B cell (primary cell): Measurements from ENCODE around the gene CFAP20DC. TPM values are rescaled to one million over a fixed set of nuclear protein-coding genes. Genes with fewer than 3 reads are reported as not detected.

Experiments
- ATAC-seq: fragments of 200-7000 bp; cut with Tn5 transposase; one replicate; pipeline ENCODE4 v1.10.0; 2021; ENCODE audit warnings: low read depth, mild to moderate bottlenecking, moderate number of reproducible peaks, moderate library complexity
- CTCF ChIA-PET: fragments of 350-600 bp; sonication (Branson Sonifier 250); formaldehyde crosslinking; loops from one replicate; lab custom pipeline; 2021; ENCODE audit warnings: antibody characterized with exemption, inconsistent platforms; lab: Charles Lee
- POLR2A ChIA-PET: fragments of 350-600 bp; sonication (Branson Sonifier 250); formaldehyde crosslinking; loops from one replicate; lab custom pipeline; 2021; ENCODE audit warnings: antibody characterized with exemption; lab: Charles Lee
- DNase-seq: peaks from one replicate; pipeline ENCODE4 v3.0.0; 2013
- H2AFZ ChIP-seq: 2 replicates; pipeline ENCODE4 v1.6.1; 2012; ENCODE audit warnings: mild to moderate bottlenecking, low read depth, low read length; ENCODE audit not compliant: insufficient read depth, poor library complexity, severe bottlenecking
- H3K27ac ChIP-seq, 2 donors: 1 replicate in 1 of 2; 2 replicates in 1 of 2; pipeline ENCODE4 v1.5.1; 2012 to 2013; ENCODE audit warnings: low read length in 2 of 2, mild to moderate bottlenecking in 2 of 2, moderate library complexity in 1 of 2
- H3K27me3 ChIP-seq, 4 experiments: fragments of 200-600 bp in 1 of 4; sonication (generic) in 1 of 4; replicated peaks in 1 of 4; 1 replicate in 2 of 4; 2 replicates in 2 of 4; pipeline versions ENCODE4 v1.6.1 to v1.7.0; 2013 to 2016; ENCODE audit warnings: low read length in 3 of 4, mild to moderate bottlenecking in 2 of 4, mixed read lengths in 1 of 4, moderate library complexity in 1 of 4; ENCODE audit not compliant: insufficient read depth in 4 of 4, control insufficient read depth in 3 of 4; ENCODE audit errors: control extremely low read depth in 1 of 4
- H3K36me3 ChIP-seq, 2 experiments: replicated peaks in 1 of 2; 1 replicate in 1 of 2; 2 replicates in 1 of 2; pipeline versions ENCODE4 v1.6.1 to v1.7.1; 2013; ENCODE audit warnings: low read length in 1 of 2; ENCODE audit not compliant: insufficient read depth in 2 of 2, control insufficient read depth in 1 of 2; ENCODE audit errors: control extremely low read depth in 1 of 2, extremely low read depth in 1 of 2
- H3K4me1 ChIP-seq, 2 donors: fragments of 200-600 bp in 1 of 2; sonication (generic) in 1 of 2; 1 replicate in 1 of 2; 2 replicates in 1 of 2; pipeline versions ENCODE4 v1.5.1 to v1.6.1; 2013 to 2017; ENCODE audit warnings: low read length in 2 of 2; ENCODE audit not compliant: control insufficient read depth in 2 of 2, insufficient read depth in 2 of 2
- H3K4me2 ChIP-seq: replicated peaks from 2 replicates; pipeline ENCODE3; 2012; ENCODE audit warnings: mild to moderate bottlenecking, low read depth, low read length; ENCODE audit not compliant: poor library complexity, severe bottlenecking
- H3K4me3 ChIP-seq, 5 experiments: fragments of 200-600 bp in 1 of 5; sonication (generic) in 1 of 5; 1 replicate in 3 of 5; 2 replicates in 2 of 5; pipeline versions ENCODE4 v1.5.1 to v1.7.0; 2011 to 2016; ENCODE audit warnings: low read length in 4 of 5, mild to moderate bottlenecking in 4 of 5, low read depth in 2 of 5, control low read depth in 1 of 5, moderate library complexity in 1 of 5; ENCODE audit not compliant: insufficient read depth in 1 of 5; ENCODE audit errors: control extremely low read depth in 1 of 5, extremely low read depth in 1 of 5
- H3K79me2 ChIP-seq: fragments of 200-600 bp; sonication (generic); one replicate; pipeline ENCODE4 v1.6.0; 2016; ENCODE audit warnings: low read length; ENCODE audit not compliant: control insufficient read depth, insufficient read depth
- H3K9ac ChIP-seq: fragments of 200-600 bp; sonication (generic); 2 replicates; pipeline ENCODE4 v1.6.1; 2017; ENCODE audit warnings: mild to moderate bottlenecking, low read length, moderate library complexity
- H3K9me3 ChIP-seq, 3 donors: one replicate each; pipeline versions ENCODE4 v1.6.1 to v1.7.1; 2013; ENCODE audit warnings: low read length in 2 of 3; ENCODE audit not compliant: control insufficient read depth in 2 of 3, insufficient read depth in 1 of 3; ENCODE audit errors: control extremely low read depth in 1 of 3
- H4K20me1 ChIP-seq: 2 replicates; pipeline ENCODE4 v1.6.0; 2012; ENCODE audit warnings: mild to moderate bottlenecking, low read length; ENCODE audit not compliant: insufficient read depth, control insufficient read depth, poor library complexity, severe bottlenecking
- H3K27ac Mint-ChIP-seq: one replicate; pipeline ENCODE4 v1.8.0; 2021; ENCODE audit warnings: mixed read lengths
- H3K27me3 Mint-ChIP-seq: one replicate; pipeline ENCODE4 v1.8.0; 2021; ENCODE audit warnings: mixed read lengths
- H3K4me1 Mint-ChIP-seq: one replicate; pipeline ENCODE4 v1.8.0; 2021; ENCODE audit warnings: mixed read lengths
- H3K4me3 Mint-ChIP-seq: one replicate; pipeline ENCODE4 v1.8.0; 2021; ENCODE audit warnings: mixed read lengths
- H3K9me3 Mint-ChIP-seq: one replicate; pipeline ENCODE4 v1.8.0; 2022; ENCODE audit warnings: mixed read lengths; ENCODE audit not compliant: insufficient read depth
- EZH2 ChIP-seq: IDR thresholded peaks from 2 replicates; pipeline ENCODE4 v1.6.1; 2012; ENCODE audit warnings: borderline replicate concordance, low read depth, mild to moderate bottlenecking, moderate library complexity, low read length; ENCODE audit not compliant: insufficient read depth, poor library complexity, severe bottlenecking
- WGBS: methylation state at CpG from one replicate; pipeline ENCODE4 v1.1.5; 2013; ENCODE audit warnings: missing lambda C conversion rate; ENCODE audit not compliant: insufficient coverage; 5-methylcytosine and 5-hydroxymethylcytosine counted together
- intact Hi-C: fragments of 100-400 bp; cut with micrococcal nuclease; formaldehyde crosslinking; loops from one replicate; pipeline ENCODE4 v1.10.0; 2022
- polyA plus RNA-seq: library from polyadenylated mRNA; depleted of rRNA; stranded (reverse); fragments of >200 nt; gene quantifications from 2 replicates; pipeline ENCODE4 v1.2.3, GENCODE V29; 2012
- total RNA-seq, 2 donors: library from RNA; stranded (reverse); fragments of 120-200 nt in 1 of 2; gene quantifications; 1 replicate in 1 of 2; 2 replicates in 1 of 2; pipeline versions ENCODE4 v1.2.3 to v1.2.4, GENCODE V29; 2013 to 2022
- TF ChIP-seq, protein P1 (sequence below): fragments of 200-600 bp; IDR thresholded peaks from one replicate; pipeline ENCODE4 v1.8.0; 2022; ENCODE audit warnings: antibody characterized with exemption, mild to moderate bottlenecking

The CFAP20DC gene
- total and polyA plus RNA-seq, 2 donors (not counting 1 experiment from before 2014, with no cell fraction given) = 0.27 to 1.2 TPM

DNA sequence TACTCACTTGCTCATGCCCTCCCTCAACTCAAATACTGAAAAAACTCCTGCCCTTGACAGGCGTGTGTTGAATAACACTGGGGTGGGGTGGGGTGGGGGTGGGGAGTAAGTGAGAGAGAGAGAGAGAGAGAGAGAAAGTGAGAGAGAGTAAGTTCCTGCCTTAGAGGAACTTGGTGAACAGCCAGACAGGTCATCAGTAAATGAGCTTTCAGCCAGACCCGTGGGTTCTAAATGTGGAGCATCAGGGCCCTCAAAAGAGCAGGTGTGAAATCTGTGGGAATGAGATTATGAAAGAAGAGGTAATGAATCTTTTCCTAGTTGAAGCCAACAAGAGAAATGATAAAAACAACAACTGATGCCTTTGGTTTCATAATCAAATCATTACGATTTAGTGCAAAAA lies 248.9 kb downstream of the CFAP20DC start:
- no CpG with 5 or more reads among the region's 3 CpGs for WGBS
- no peak overlapping the region for H3K27ac ChIP-seq
- no peaks in the 10 kb centered on the region for H4K20me1 ChIP-seq
- ChIA-PET POLR2A (no interaction called here), CTCF (no interaction called here)
- DNase-seq (no peak), ATAC-seq (no peak)
- no peaks in the 10 kb centered on the region for H3K36me3 ChIP-seq
- no peak overlapping the region for H3K4me3 ChIP-seq
- H3K9me3 ChIP-seq = no peaks in the 10 kb centered on the region
- Mint-ChIP-seq H3K27ac (no peak overlapping the region), H3K4me1 (no peaks in the 10 kb centered on the region), H3K27me3 (no peaks in the 10 kb centered on the region), H3K9me3 (no peaks in the 10 kb centered on the region), H3K4me3 (no peak overlapping the region)
- H3K4me2 ChIP-seq = no peak overlapping the region
- intact Hi-C loops = no loop called here
- H3K27me3 ChIP-seq = no peaks in the 10 kb centered on the region
- no peaks in the 10 kb centered on the region for H3K79me2 ChIP-seq
- no peaks in the 10 kb centered on the region for H3K4me1 ChIP-seq
- no peak overlapping the region for H3K9ac ChIP-seq
- TF ChIP-seq EZH2 = no peak
- TF ChIP-seq, protein P1, sequence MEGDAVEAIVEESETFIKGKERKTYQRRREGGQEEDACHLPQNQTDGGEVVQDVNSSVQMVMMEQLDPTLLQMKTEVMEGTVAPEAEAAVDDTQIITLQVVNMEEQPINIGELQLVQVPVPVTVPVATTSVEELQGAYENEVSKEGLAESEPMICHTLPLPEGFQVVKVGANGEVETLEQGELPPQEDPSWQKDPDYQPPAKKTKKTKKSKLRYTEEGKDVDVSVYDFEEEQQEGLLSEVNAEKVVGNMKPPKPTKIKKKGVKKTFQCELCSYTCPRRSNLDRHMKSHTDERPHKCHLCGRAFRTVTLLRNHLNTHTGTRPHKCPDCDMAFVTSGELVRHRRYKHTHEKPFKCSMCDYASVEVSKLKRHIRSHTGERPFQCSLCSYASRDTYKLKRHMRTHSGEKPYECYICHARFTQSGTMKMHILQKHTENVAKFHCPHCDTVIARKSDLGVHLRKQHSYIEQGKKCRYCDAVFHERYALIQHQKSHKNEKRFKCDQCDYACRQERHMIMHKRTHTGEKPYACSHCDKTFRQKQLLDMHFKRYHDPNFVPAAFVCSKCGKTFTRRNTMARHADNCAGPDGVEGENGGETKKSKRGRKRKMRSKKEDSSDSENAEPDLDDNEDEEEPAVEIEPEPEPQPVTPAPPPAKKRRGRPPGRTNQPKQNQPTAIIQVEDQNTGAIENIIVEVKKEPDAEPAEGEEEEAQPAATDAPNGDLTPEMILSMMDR = no peak
- no peak overlapping the region for H2AFZ ChIP-seq

DNA sequence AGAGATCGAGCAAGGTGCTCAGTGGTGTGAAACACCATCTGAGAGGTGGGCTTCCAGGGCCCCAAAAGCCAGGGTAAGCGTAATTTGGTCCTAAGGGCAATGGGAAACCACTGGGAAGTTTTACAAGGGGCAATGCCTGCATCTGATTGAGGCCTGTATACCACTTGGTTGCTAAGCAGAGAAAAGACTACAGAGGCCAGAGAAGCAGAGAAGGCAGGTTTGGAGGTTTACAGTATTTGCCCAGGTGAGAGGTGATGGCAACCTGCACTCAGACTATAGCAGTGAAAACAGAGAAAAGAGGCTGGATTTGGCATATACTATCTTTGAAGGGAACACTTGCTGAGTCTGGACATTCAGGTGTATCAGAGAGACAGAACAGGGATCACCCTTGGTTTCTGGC lies 249.8 kb downstream of the CFAP20DC start:
- no peaks in the 10 kb centered on the region for H3K79me2 ChIP-seq
- H3K36me3 ChIP-seq = no peaks in the 10 kb centered on the region
- Mint-ChIP-seq H3K9me3 (no peaks in the 10 kb centered on the region), H3K4me1 (no peaks in the 10 kb centered on the region), H3K27ac (no peak overlapping the region), H3K27me3 (no peaks in the 10 kb centered on the region), H3K4me3 (no peak overlapping the region)
- TF ChIP-seq, protein P1 = no peak
- no peak for TF ChIP-seq EZH2
- no peaks in the 10 kb centered on the region for H4K20me1 ChIP-seq
- ChIA-PET CTCF (no interaction called here), POLR2A (no interaction called here)
- no peak overlapping the region for H3K4me3 ChIP-seq
- no peak overlapping the region for H3K4me2 ChIP-seq
- H3K27me3 ChIP-seq = no peaks in the 10 kb centered on the region
- ATAC-seq = no peak
- H3K9ac ChIP-seq = no peak overlapping the region
- intact Hi-C loops = no loop called here
- no peak for DNase-seq
- H2AFZ ChIP-seq = no peak overlapping the region
- H3K27ac ChIP-seq = no peak overlapping the region
- H3K4me1 ChIP-seq = no peaks in the 10 kb centered on the region
- 85% methylated on average over 2 of the region's 2 CpGs for WGBS
- H3K9me3 ChIP-seq = no peaks in the 10 kb centered on the region
